ENCODE data around the gene CD2BP2. TPM values are rescaled to one million over a fixed set of nuclear protein-coding genes. Genes with fewer than 3 reads are reported as not detected.
"Not testable (repeated sequence)": the region's sequence is repeated elsewhere in the genome, so short reads cannot be mapped to it uniquely, and the experiment has no call there.

The CD2BP2 gene
- total RNA-seq, 1 experiment from 2014 or later, result 30.0 TPM

DNA sequence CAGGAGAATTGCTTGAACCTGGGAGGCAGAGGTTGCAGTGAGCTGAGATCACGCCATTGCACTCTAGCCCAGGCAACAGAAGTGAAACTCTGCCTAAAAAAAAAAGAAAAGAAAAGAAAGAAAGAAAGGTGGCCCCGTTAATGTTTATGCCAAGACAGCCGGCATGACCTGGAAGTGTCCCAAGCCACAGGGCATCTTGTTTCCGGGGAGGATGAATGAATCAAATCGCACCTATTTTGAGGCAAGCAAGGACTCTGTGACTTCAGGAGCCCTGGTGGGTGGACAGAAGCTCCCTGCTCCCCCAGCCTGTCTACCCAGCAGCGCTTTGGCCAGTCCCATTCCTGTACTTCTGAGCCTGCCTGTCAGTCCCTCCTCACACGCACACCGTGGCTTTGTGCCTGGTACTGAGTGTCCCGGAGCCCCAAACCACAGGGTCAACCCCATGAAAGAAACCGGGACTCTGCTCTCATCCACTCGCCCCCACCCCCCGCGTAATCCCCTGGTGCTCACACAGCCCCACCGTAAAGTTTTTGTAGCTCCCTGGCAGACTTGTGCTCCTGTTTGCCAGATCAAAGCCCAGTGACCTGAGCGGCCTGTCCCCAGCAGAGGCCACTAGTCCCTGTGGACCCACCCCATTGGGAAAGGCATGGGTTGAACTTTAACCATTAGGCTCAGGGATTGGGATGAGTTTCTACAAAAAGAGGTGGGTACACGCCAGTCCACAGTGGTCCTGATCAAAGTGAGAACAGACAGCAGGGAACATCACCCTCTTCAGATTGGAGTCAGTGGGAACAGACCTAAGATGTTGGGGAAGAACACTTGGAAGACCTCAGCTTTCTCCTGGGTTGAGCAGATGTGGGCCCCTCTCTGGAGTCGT lies 19.3 kb downstream of the CD2BP2 start:
- H3K4me1 ChIP-seq (ENCODE audit: insufficient read depth, low read length), result peaks cover 8% of the 10 kb centered on the region; the same call in 1 of the 2 replicates
- H2AFZ ChIP-seq (ENCODE audit: low read length), result peak overlapping the region; percentile 90
- peaks cover 17% of the 10 kb centered on the region for H3K79me2 ChIP-seq (ENCODE audit: low read length)
- H3K36me3 ChIP-seq (ENCODE audit: low read depth, low read length), result no peaks in the 10 kb centered on the region
- H4K20me1 ChIP-seq (ENCODE audit: low read length), result no peaks in the 10 kb centered on the region
- DNase-seq (peak; percentile 50), ATAC-seq (peak; percentile 30)
- H3K9me3 ChIP-seq (ENCODE audit: low read length), result no peaks in the 10 kb centered on the region
- BruUV-seq (replicated peaks), result TSS peak; percentile 76
- no peaks in the 10 kb centered on the region for H3F3A ChIP-seq (ENCODE audit: low read length, unreplicated experiment)
- peak overlapping the region; percentile 59 for H3K9ac ChIP-seq (ENCODE audit: low read length)
- POLR2A ChIA-PET (ENCODE audit: unreplicated experiment), result interaction anchor here (0.6 to 0.7 kb wide), 4 partner anchors 13 to 479 kb away, joined by 3 to 19 read pairs (median 4); no protein-coding TSS in a partner anchor
- CTCF ChIA-PET, result no interaction called here
- no peaks in the 10 kb centered on the region for H3K27me3 ChIP-seq (ENCODE audit: low read length)
- intact Hi-C loops (cut with micrococcal nuclease), result no loop called here
- TF ChIP-seq, protein P1, sequence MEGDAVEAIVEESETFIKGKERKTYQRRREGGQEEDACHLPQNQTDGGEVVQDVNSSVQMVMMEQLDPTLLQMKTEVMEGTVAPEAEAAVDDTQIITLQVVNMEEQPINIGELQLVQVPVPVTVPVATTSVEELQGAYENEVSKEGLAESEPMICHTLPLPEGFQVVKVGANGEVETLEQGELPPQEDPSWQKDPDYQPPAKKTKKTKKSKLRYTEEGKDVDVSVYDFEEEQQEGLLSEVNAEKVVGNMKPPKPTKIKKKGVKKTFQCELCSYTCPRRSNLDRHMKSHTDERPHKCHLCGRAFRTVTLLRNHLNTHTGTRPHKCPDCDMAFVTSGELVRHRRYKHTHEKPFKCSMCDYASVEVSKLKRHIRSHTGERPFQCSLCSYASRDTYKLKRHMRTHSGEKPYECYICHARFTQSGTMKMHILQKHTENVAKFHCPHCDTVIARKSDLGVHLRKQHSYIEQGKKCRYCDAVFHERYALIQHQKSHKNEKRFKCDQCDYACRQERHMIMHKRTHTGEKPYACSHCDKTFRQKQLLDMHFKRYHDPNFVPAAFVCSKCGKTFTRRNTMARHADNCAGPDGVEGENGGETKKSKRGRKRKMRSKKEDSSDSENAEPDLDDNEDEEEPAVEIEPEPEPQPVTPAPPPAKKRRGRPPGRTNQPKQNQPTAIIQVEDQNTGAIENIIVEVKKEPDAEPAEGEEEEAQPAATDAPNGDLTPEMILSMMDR (conservative IDR thresholded peaks at IDR 0.05; ENCODE audit: low read depth, low read length), result no peak
- TF ChIP-seq EZH2phosphoT487 (IDR thresholded peaks at IDR 0.05; ENCODE audit: borderline replicate concordance, low read length) (no peak), EZH2 (IDR thresholded peaks at IDR 0.05; ENCODE audit: low read length, unreplicated experiment) (no peak)
- H3K9me2 ChIP-seq (replicated peaks; ENCODE audit: low read length), result no peaks in the 10 kb centered on the region
- H3K27ac ChIP-seq (ENCODE audit: low read length), result peak overlapping the region; percentile 58; the same call in 1 of the 2 replicates
- H3K4me3 ChIP-seq (ENCODE audit: low read length), result peak overlapping the region; percentile 70
- peak overlapping the region; percentile 78 for H3K4me2 ChIP-seq (ENCODE audit: low read length)

DNA sequence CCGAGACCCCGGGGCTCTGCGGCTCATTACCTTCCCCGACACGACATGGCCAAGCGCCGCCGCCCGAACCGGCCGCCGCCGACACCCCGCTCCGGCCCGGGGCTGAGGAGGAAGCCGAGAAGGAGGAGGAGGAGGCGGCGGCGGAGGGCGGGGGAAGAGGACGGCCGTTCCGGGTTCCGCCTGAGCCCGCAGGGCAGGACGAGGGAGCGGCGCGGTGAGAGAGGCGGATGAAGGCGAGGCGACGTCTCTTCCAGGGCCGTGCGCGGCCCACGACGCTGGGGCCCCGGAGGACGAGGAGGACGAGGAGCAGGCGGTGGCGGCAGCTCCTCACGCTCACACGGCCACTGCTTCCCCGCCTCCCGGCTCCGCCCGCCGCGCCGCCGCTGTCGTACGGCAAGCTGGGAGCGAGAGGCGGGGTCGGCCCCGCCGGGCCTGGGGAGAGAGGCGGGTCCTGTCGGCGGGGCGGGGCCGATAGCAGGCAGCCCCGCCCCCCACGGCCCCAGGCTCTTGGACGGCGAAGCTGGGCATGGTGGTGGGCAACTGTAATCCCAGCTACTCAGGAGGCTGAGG lies 20.0 kb downstream of the CD2BP2 start:
- intact Hi-C loops (cut with micrococcal nuclease); H3F3A ChIP-seq (ENCODE audit: low read length, unreplicated experiment); H3K9me3 ChIP-seq (ENCODE audit: low read length); H3K27me3 ChIP-seq (ENCODE audit: low read length); H3K9me2 ChIP-seq (replicated peaks; ENCODE audit: low read length); H4K20me1 ChIP-seq (ENCODE audit: low read length); BruUV-seq (replicated peaks); H3K36me3 ChIP-seq (ENCODE audit: low read depth, low read length); H3K4me1 ChIP-seq (ENCODE audit: insufficient read depth, low read length); CTCF ChIA-PET: not testable (repeated sequence)
- peak overlapping the region; percentile 59 for H3K9ac ChIP-seq (ENCODE audit: low read length)
- POLR2A ChIA-PET (ENCODE audit: unreplicated experiment), result interaction anchor here (0.6 to 0.7 kb wide), 3 partner anchors 19 to 480 kb away, joined by 3 to 5 read pairs (median 4); no protein-coding TSS in a partner anchor
- H3K4me2 ChIP-seq (ENCODE audit: low read length), result peak overlapping the region; percentile 78
- peak; percentile 81 for ATAC-seq
- peak; percentile 79 for DNase-seq
- H3K79me2 ChIP-seq (ENCODE audit: low read length), result peaks cover 22% of the 10 kb centered on the region
- H3K27ac ChIP-seq (ENCODE audit: low read length), result peak overlapping the region; percentile 58
- peak overlapping the region; percentile 90 for H2AFZ ChIP-seq (ENCODE audit: low read length)
- H3K4me3 ChIP-seq (ENCODE audit: low read length), result peak overlapping the region; percentile 70

DNA sequence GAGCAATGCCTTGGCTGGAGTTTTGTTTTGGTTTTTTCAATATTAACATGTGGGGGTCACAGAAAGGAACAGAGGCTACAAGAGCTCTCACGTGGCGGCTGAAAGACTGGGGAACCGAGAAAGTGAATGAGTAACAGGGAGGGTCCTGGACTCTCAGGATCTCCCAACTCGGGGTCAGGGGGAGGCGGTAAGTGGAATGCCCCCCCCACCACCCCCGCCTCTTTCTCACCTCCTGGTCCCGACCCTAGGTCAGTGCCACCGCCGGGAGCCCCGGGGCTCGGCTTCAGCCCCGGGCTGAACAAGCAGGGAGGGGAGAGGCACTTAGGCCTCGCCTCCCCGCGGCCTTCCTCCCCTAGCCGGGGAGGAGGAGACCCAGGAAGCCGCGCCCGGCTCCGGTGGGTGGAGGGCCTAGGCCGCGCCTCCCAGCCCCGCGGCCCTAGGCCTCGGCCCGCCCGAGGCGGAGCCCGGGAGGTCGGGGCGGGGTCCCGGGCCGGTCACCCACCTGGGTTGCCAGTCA lies 20.6 kb downstream of the CD2BP2 start:
- BruUV-seq (replicated peaks), result not testable (repeated sequence)

DNA sequence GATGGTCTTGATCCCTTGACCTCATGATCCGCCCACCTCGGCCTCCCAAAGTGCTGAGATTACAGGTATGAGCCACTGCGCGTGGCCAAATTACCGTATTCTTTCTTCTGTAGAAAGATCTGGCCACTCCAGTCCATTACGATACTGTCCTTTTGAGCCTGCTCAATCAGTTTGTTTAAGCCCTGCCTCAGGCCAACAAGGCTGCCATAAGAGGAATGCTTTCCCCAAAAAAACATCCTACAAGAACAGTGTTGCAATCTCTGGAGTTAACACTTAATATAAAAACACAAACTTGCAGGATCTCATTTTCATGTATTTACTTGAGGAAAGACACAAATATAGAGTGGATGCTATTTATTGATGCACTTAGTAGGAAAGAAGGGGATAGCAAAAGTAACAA lies 30.9 kb downstream of the CD2BP2 start:
- H3K27me3 ChIP-seq (ENCODE audit: low read length); H3K79me2 ChIP-seq (ENCODE audit: low read length); intact Hi-C loops (cut with micrococcal nuclease); H3K36me3 ChIP-seq (ENCODE audit: low read depth, low read length); H3K4me3 ChIP-seq (ENCODE audit: low read length); ATAC-seq; POLR2A ChIA-PET (ENCODE audit: unreplicated experiment); H3K9me3 ChIP-seq (ENCODE audit: low read length); H3K4me1 ChIP-seq (ENCODE audit: insufficient read depth, low read length); H3K9me2 ChIP-seq (replicated peaks; ENCODE audit: low read length); H4K20me1 ChIP-seq (ENCODE audit: low read length); H2AFZ ChIP-seq (ENCODE audit: low read length); H3K27ac ChIP-seq (ENCODE audit: low read length); DNase-seq; H3F3A ChIP-seq (ENCODE audit: low read length, unreplicated experiment); H3K9ac ChIP-seq (ENCODE audit: low read length); BruUV-seq (replicated peaks); CTCF ChIA-PET; H3K4me2 ChIP-seq (ENCODE audit: low read length): not testable (repeated sequence)

More for the DNA sequence above, 20.6 kb downstream of the CD2BP2 start:
- Histone ChIP-seq H3K4me3 (ENCODE audit: low read length) (peak overlapping the region; percentile 70), H3K9ac (ENCODE audit: low read length) (peak overlapping the region; percentile 59; the same call in 1 of the 2 replicates), H3K4me2 (ENCODE audit: low read length) (peak overlapping the region; percentile 62), H3K79me2 (ENCODE audit: low read length) (peaks cover 22% of the 10 kb centered on the region)
- H3K27ac ChIP-seq (ENCODE audit: low read length); intact Hi-C loops (cut with micrococcal nuclease); H3K4me1 ChIP-seq (ENCODE audit: insufficient read depth, low read length); CTCF ChIA-PET; H3K9me2 ChIP-seq (replicated peaks; ENCODE audit: low read length); H2AFZ ChIP-seq (ENCODE audit: low read length); H3K27me3 ChIP-seq (ENCODE audit: low read length); H3F3A ChIP-seq (ENCODE audit: low read length, unreplicated experiment); H3K36me3 ChIP-seq (ENCODE audit: low read depth, low read length); H3K9me3 ChIP-seq (ENCODE audit: low read length); H4K20me1 ChIP-seq (ENCODE audit: low read length); POLR2A ChIA-PET (ENCODE audit: unreplicated experiment): not testable (repeated sequence)
- ATAC-seq, result peak; percentile 90
- peak; percentile 80 for DNase-seq

DNA sequence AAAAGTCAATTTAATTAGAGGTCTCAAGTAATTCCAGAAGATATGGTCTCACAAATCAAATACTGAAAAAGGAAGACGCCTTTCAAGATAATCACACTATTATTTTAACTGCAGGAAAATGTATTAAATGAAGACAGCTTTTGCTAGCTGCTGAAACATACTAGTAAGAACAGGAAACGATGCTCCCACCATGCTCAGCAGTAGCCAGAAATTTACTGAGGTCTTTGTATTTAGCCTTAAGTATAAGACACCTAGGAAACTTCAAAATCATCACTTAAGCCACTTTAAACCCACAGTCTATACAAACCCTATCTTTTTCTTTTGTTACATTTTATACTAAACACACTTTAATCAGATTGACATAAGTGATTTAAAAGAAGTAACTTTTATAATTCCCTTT lies 36.5 kb downstream of the CD2BP2 start:
- H3F3A ChIP-seq (ENCODE audit: low read length, unreplicated experiment); DNase-seq; H4K20me1 ChIP-seq (ENCODE audit: low read length); H3K9me2 ChIP-seq (replicated peaks; ENCODE audit: low read length); H3K4me3 ChIP-seq (ENCODE audit: low read length); CTCF ChIA-PET; intact Hi-C loops (cut with micrococcal nuclease); BruUV-seq (replicated peaks); H3K9ac ChIP-seq (ENCODE audit: low read length); H3K36me3 ChIP-seq (ENCODE audit: low read depth, low read length); H2AFZ ChIP-seq (ENCODE audit: low read length); H3K4me2 ChIP-seq (ENCODE audit: low read length); H3K9me3 ChIP-seq (ENCODE audit: low read length); H3K27ac ChIP-seq (ENCODE audit: low read length); ATAC-seq; POLR2A ChIA-PET (ENCODE audit: unreplicated experiment); H3K27me3 ChIP-seq (ENCODE audit: low read length); H3K79me2 ChIP-seq (ENCODE audit: low read length); H3K4me1 ChIP-seq (ENCODE audit: insufficient read depth, low read length): not testable (repeated sequence)

All from PC-3 (cell line).